Hematopoietic multipotent progenitor cell treated with erythropoietin and hydrocortisone succinate and interleukin-3 and kit ligand, for 15 days (in vitro differentiated cells): ENCODE results near the gene PDZD7.
A peak's percentile ranks its signal among the peaks of the same experiment; 100 is the strongest.

Experiments used
- DNase-seq: peaks from one replicate; pipeline ENCODE4 v3.0.0-alpha.2; 2015; ENCODE audit warnings: low spot score

Gene PDZD7

GRCh38 chr10:101001659-101002035 lies 29.3 kb downstream of the PDZD7 start:
- DNase-seq, result no peak

- no peak for DNase-seq
Measured at GRCh38 chr10:101000915-101001658, 29.8 kb downstream of the PDZD7 start.

- no peak for DNase-seq
Measured at GRCh38 chr10:101000127-101000914, 30.6 kb downstream of the PDZD7 start.

- no peak for DNase-seq
Measured at GRCh38 chr10:100999742-101000126, 31.2 kb downstream of the PDZD7 start, which contains the start of gene LZTS2. Gene LZTS2 (plus strand): TSS chr10:100999808. CDS start chr10:101002539, 2,731 bp downstream.

- peak; percentile 78 for DNase-seq
Measured at GRCh38 chr10:100998991-100999741, 31.8 kb downstream of the PDZD7 start.

- DNase-seq, result peak; percentile 76
Measured at GRCh38 chr10:100998183-100998990, 32.5 kb downstream of the PDZD7 start.

GRCh38 chr10:100997360-100998182 lies 33.4 kb downstream of the PDZD7 start:
- DNase-seq, result peak; percentile 81

GRCh38 chr10:100996678-100997359 lies 34.1 kb downstream of the PDZD7 start:
- no peak for DNase-seq

- DNase-seq, result no peak
Measured at GRCh38 chr10:100995181-100995580, 35.7 kb downstream of the PDZD7 start.

- no peak for DNase-seq
Measured at GRCh38 chr10:100993986-100994708, 36.8 kb downstream of the PDZD7 start.

- DNase-seq, result no peak
Measured at GRCh38 chr10:100989088-100989487, 41.8 kb downstream of the PDZD7 start.

- no peak for DNase-seq
Measured at GRCh38 chr10:100988166-100988565, 42.8 kb downstream of the PDZD7 start.

- DNase-seq, result no peak
Measured at GRCh38 chr10:100987685-100988049, 43.3 kb downstream of the PDZD7 start.

- peak; percentile 88 for DNase-seq
Measured at GRCh38 chr10:100986952-100987684, 43.8 kb downstream of the PDZD7 start, which contains the start of the genes MRPL43 and TWNK. Gene MRPL43 (minus strand): TSS chr10:100987497. CDS start chr10:100987443, 54 bp downstream. Gene TWNK (plus strand): TSS chr10:100987543. CDS start chr10:100988211, 668 bp downstream.

GRCh38 chr10:100986623-100986951 lies 44.3 kb downstream of the PDZD7 start:
- DNase-seq, result no peak

GRCh38 chr10:100985336-100985735 lies 45.6 kb downstream of the PDZD7 start:
- DNase-seq, result no peak

- DNase-seq, result no peak
Measured at GRCh38 chr10:100984672-100985177, 46.2 kb downstream of the PDZD7 start.

GRCh38 chr10:100983868-100984671 lies 46.9 kb downstream of the PDZD7 start:
- DNase-seq, result no peak
